SKM-1 (cell line): ENCODE measurements around the gene SLX4.
A peak's percentile ranks its signal among the peaks of the same experiment; 100 is the strongest.
"Not testable (repeated sequence)": the region's sequence is repeated elsewhere in the genome, so short reads cannot be mapped to it uniquely, and the experiment has no call there.

Source experiments
- DNase-seq: peaks from one replicate; lab custom pipeline; 2025; ENCODE audit not compliant: unreplicated experiment; lab: John Stamatoyannopoulos, UW

Gene SLX4

GRCh38 chr16:3641801-3642396 lies 30.5 kb upstream of the SLX4 start:
- no peak for DNase-seq

- no peak for DNase-seq
These were observed 29.5 kb upstream of the SLX4 start for GRCh38 chr16:3640632-3641501.

GRCh38 chr16:3640207-3640606 lies 28.8 kb upstream of the SLX4 start:
- no peak for DNase-seq

- no peak for DNase-seq
These were observed 27.7 kb upstream of the SLX4 start for GRCh38 chr16:3638916-3639644.

GRCh38 chr16:3637371-3637923 lies 26.0 kb upstream of the SLX4 start:
- peak; percentile 75 for DNase-seq

- peak; percentile 81 for DNase-seq
These were observed 14.7 kb upstream of the SLX4 start for GRCh38 chr16:3625911-3626732.

- no peak for DNase-seq
These were observed 13.9 kb upstream of the SLX4 start for GRCh38 chr16:3625331-3625730.

GRCh38 chr16:3623642-3624041 lies 12.2 kb upstream of the SLX4 start:
- DNase-seq: no peak

- DNase-seq: no peak
These were observed 7.3 kb upstream of the SLX4 start for GRCh38 chr16:3618769-3619141.

- no peak for DNase-seq
These were observed 1.4 kb upstream of the SLX4 start for GRCh38 chr16:3612510-3613466.

GRCh38 chr16:3610698-3611145 lies 684 bp downstream of the SLX4 start:
- no peak for DNase-seq

GRCh38 chr16:3609895-3610697 lies 1.3 kb downstream of the SLX4 start:
- no peak for DNase-seq

- not testable (repeated sequence) for DNase-seq
These were observed 2.4 kb downstream of the SLX4 start for GRCh38 chr16:3608976-3609375.

GRCh38 chr16:3608069-3608468 lies 3.3 kb downstream of the SLX4 start:
- DNase-seq: no peak

GRCh38 chr16:3607634-3608033 lies 3.8 kb downstream of the SLX4 start:
- no peak for DNase-seq

- DNase-seq: no peak
These were observed 4.2 kb downstream of the SLX4 start for GRCh38 chr16:3607161-3607560.

- no peak for DNase-seq
These were observed 5.0 kb downstream of the SLX4 start for GRCh38 chr16:3606441-3606840.

GRCh38 chr16:3602320-3602653 lies 9.1 kb downstream of the SLX4 start:
- DNase-seq: no peak
